ENCODE results near the gene COG4.

COG4 gene

GRCh38 chr16:70550082-70550481 lies 26.7 kb upstream of the COG4 start:
- TF ChIP-seq GLI2 (tag by site-specific recombination; IDR thresholded peaks at IDR 0.05; ENCODE audit: borderline replicate concordance, low read depth) (no peak), ZNF202 (tag by site-specific recombination; IDR thresholded peaks at IDR 0.05; ENCODE audit: borderline replicate concordance) (no peak), KLF9 (tag by site-specific recombination; IDR thresholded peaks at IDR 0.05; ENCODE audit: low read depth) (no peak), ZNF449 (tag by site-specific recombination; IDR thresholded peaks at IDR 0.05) (no peak), ZNF843 (tag by site-specific recombination; IDR thresholded peaks at IDR 0.05) (no peak), ZNF311 (tag by site-specific recombination; IDR thresholded peaks at IDR 0.05; ENCODE audit: borderline replicate concordance) (no peak), ZBTB44 (tag by site-specific recombination; IDR thresholded peaks at IDR 0.05) (no peak), FEZF1 (tag by site-specific recombination; IDR thresholded peaks at IDR 0.05) (no peak), ZIC2 (tag by site-specific recombination; IDR thresholded peaks at IDR 0.05) (no peak), ZNF23 (tag by site-specific recombination; IDR thresholded peaks at IDR 0.05; ENCODE audit: borderline replicate concordance) (no peak), ZSCAN4 (tag by site-specific recombination; IDR thresholded peaks at IDR 0.05) (no peak), ZNF560 (tag by site-specific recombination; IDR thresholded peaks at IDR 0.05; ENCODE audit: borderline replicate concordance) (no peak), OVOL3 (tag by site-specific recombination; IDR thresholded peaks at IDR 0.05) (no peak), BCL11A (tag by site-specific recombination; IDR thresholded peaks at IDR 0.05; ENCODE audit: low read depth) (no peak)
- H3K4me3 ChIP-seq (ENCODE audit: low read depth, low read length), result no peak overlapping the region

GRCh38 chr16:70548936-70549335 lies 25.6 kb upstream of the COG4 start:
- H3K27ac ChIP-seq (ENCODE audit: extremely low read depth, low read depth, low read length), result no peak overlapping the region
- ChIA-PET POLR2A (no interaction called here), CTCF (no interaction called here)
- TF ChIP-seq ZBTB10 (tag by site-specific recombination; IDR thresholded peaks at IDR 0.05), result no peak
- H3K36me3 ChIP-seq (ENCODE audit: control insufficient read depth in 2 of 2, insufficient read depth in 1 of 2, low read length in 2 of 2), result peaks cover 73 to 96% of the 10 kb centered on the region in 2 experiments
- H3K4me3 ChIP-seq (ENCODE audit: low read depth, low read length), result no peak overlapping the region
- H3K4me1 ChIP-seq (ENCODE audit: control insufficient read depth, insufficient read depth, low read length), result no peaks in the 10 kb centered on the region
- H3K9me3 ChIP-seq (ENCODE audit: control insufficient read depth, insufficient read depth, low read depth, low read length), result no peaks in the 10 kb centered on the region

More at GRCh38 chr16:70550082-70550481, 26.7 kb upstream of the COG4 start:
- ChIA-PET POLR2A (interaction anchor here (1.2 kb wide), 1 partner anchor 12 kb away, joined by 3 read pairs; no protein-coding TSS in a partner anchor), CTCF (no interaction called here)
- Histone ChIP-seq H3K9me3 (ENCODE audit: control insufficient read depth, insufficient read depth, low read depth, low read length) (no peaks in the 10 kb centered on the region), H3K4me1 (ENCODE audit: control insufficient read depth, insufficient read depth, low read length) (no peaks in the 10 kb centered on the region), H3K36me3 (ENCODE audit: control insufficient read depth in 2 of 2, insufficient read depth in 1 of 2, low read length in 2 of 2) (peaks cover 69 to 96% of the 10 kb centered on the region in 2 experiments), H3K27ac (ENCODE audit: extremely low read depth, low read depth, low read length) (no peak overlapping the region)
